ENCODE measurements around the gene ALDH18A1. TPM values are rescaled to one million over a fixed set of nuclear protein-coding genes. Genes with fewer than 3 reads are reported as not detected.

Gene ALDH18A1
- total RNA-seq, 1 experiment from 2014 or later = 87.6 TPM

DNA sequence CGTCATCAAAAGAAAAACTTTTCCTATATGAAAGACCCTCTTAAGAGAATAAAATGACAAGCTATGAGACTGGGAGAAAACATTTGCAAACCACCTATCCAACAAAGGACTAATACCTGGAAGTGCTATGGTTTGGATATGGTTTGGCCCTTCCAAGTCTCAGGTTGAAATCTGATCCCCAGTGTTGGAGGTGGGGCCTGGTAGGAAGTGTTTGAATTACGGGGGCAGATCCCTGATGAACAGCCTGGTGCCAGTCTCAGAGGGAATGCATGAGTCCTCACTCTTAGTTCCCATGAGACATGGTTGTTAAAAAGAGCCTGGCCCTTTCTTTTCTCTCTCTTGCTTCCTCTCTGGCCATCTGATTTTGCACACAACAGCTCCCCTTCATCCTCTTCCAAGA, 6.3 kb downstream of the ALDH18A1 start:
- Histone ChIP-seq H3K9me2 (ENCODE audit: insufficient read depth) (no peaks in the 10 kb centered on the region), H3K27ac (ENCODE audit: low read depth, low read length) (no peak overlapping the region), H3K79me2 (ENCODE audit: insufficient read depth, low read length) (peaks cover 64% of the 10 kb centered on the region), H3K9ac (ENCODE audit: low read length) (no peak overlapping the region), H3K4me2 (ENCODE audit: low read length) (no peak overlapping the region), H4K20me1 (ENCODE audit: insufficient read depth) (peaks cover 4% of the 10 kb centered on the region; the same call in 1 of the 2 replicates), H3K36me3 (ENCODE audit: control insufficient read depth in 1 of 2, insufficient read depth in 2 of 2, low read length in 2 of 2) (peaks cover 21 to 59% of the 10 kb centered on the region in 2 experiments), H3K9me3 (ENCODE audit: control insufficient read depth in 1 of 2, insufficient read depth in 1 of 2, low read depth in 1 of 2, low read length in 2 of 2) (no peaks in the 10 kb centered on the region; a peak in 1 of 4 replicates), H3K27me3 (ENCODE audit: insufficient read depth, low read length) (no peaks in the 10 kb centered on the region), H3K4me3 (replicated peaks in 1 of 2; ENCODE audit: low read depth in 1 of 2, low read length in 2 of 2) (no peak overlapping the region), H2AFZ (ENCODE audit: low read depth, low read length, poor library complexity, severe bottlenecking) (no peak overlapping the region), H3K4me1 (ENCODE audit: control insufficient read depth in 1 of 2, insufficient read depth in 2 of 2, low read length in 2 of 2) (peaks cover 0 to 2% of the 10 kb centered on the region in 2 experiments; a peak in 2 of 4 replicates)
- ChIA-PET CTCF (interaction anchor here (1.8 kb wide), 1 partner anchor 44 kb away, joined by 6 read pairs; the partner anchor contains the start of gene TCTN3), RAD21 (ENCODE audit: low non-redundant PET in 1 of 2, low total read pairs in 2 of 2, uncharacterized antibody in 2 of 2, unreplicated experiment in 2 of 2) (no interaction called here), POLR2A (no interaction called here)
- intact Hi-C loops (cut with micrococcal nuclease) = no loop called here
- no TSS peak for BruUV-seq (replicated peaks)
- DNase-seq (ENCODE audit: low read depth, low spot score) (no peak), ATAC-seq (no peak)
- TF ChIP-seq RAD21 (IDR thresholded peaks at IDR 0.05; ENCODE audit: low read depth) (no peak), TCF7L2 (IDR thresholded peaks at IDR 0.05; ENCODE audit: borderline replicate concordance, extremely low read depth, insufficient read depth, insufficient read length) (no peak), ELF1 (IDR thresholded peaks at IDR 0.05; ENCODE audit: borderline replicate concordance, low read depth) (no peak), POLR2A (IDR thresholded peaks at IDR 0.05; ENCODE audit: borderline replicate concordance, extremely low read depth, insufficient read depth, insufficient read length) (no peak), ZNF274 (IDR thresholded peaks at IDR 0.05; ENCODE audit: low read depth, low read length) (no peak), ZFX (IDR thresholded peaks at IDR 0.05) (no peak), POLR2AphosphoS5 (IDR thresholded peaks at IDR 0.05; ENCODE audit: low read depth, low read length) (no peak), EZH2 (IDR thresholded peaks at IDR 0.05) (no peak), EZH2phosphoT487 (IDR thresholded peaks at IDR 0.05; ENCODE audit: borderline replicate concordance) (no peak), MAX (IDR thresholded peaks at IDR 0.05) (no peak), YY1 (IDR thresholded peaks at IDR 0.05; ENCODE audit: extremely low read depth, insufficient replicate concordance, low read depth, low read length) (no peak), JUND (IDR thresholded peaks at IDR 0.05) (no peak), CEBPB (IDR thresholded peaks at IDR 0.05; ENCODE audit: low read depth) (no peak), FOSL1 (IDR thresholded peaks at IDR 0.05; ENCODE audit: low read depth) (no peak), SIN3A (IDR thresholded peaks at IDR 0.05; ENCODE audit: low read depth) (no peak), CBX3 (IDR thresholded peaks at IDR 0.05; ENCODE audit: low read depth) (no peak), SP1 (IDR thresholded peaks at IDR 0.05; ENCODE audit: low read depth) (no peak)
- TF ChIP-seq, protein P1, sequence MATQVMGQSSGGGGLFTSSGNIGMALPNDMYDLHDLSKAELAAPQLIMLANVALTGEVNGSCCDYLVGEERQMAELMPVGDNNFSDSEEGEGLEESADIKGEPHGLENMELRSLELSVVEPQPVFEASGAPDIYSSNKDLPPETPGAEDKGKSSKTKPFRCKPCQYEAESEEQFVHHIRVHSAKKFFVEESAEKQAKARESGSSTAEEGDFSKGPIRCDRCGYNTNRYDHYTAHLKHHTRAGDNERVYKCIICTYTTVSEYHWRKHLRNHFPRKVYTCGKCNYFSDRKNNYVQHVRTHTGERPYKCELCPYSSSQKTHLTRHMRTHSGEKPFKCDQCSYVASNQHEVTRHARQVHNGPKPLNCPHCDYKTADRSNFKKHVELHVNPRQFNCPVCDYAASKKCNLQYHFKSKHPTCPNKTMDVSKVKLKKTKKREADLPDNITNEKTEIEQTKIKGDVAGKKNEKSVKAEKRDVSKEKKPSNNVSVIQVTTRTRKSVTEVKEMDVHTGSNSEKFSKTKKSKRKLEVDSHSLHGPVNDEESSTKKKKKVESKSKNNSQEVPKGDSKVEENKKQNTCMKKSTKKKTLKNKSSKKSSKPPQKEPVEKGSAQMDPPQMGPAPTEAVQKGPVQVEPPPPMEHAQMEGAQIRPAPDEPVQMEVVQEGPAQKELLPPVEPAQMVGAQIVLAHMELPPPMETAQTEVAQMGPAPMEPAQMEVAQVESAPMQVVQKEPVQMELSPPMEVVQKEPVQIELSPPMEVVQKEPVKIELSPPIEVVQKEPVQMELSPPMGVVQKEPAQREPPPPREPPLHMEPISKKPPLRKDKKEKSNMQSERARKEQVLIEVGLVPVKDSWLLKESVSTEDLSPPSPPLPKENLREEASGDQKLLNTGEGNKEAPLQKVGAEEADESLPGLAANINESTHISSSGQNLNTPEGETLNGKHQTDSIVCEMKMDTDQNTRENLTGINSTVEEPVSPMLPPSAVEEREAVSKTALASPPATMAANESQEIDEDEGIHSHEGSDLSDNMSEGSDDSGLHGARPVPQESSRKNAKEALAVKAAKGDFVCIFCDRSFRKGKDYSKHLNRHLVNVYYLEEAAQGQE (IDR thresholded peaks at IDR 0.05; ENCODE audit: low read depth) = no peak
- TF ChIP-seq, protein P2, sequence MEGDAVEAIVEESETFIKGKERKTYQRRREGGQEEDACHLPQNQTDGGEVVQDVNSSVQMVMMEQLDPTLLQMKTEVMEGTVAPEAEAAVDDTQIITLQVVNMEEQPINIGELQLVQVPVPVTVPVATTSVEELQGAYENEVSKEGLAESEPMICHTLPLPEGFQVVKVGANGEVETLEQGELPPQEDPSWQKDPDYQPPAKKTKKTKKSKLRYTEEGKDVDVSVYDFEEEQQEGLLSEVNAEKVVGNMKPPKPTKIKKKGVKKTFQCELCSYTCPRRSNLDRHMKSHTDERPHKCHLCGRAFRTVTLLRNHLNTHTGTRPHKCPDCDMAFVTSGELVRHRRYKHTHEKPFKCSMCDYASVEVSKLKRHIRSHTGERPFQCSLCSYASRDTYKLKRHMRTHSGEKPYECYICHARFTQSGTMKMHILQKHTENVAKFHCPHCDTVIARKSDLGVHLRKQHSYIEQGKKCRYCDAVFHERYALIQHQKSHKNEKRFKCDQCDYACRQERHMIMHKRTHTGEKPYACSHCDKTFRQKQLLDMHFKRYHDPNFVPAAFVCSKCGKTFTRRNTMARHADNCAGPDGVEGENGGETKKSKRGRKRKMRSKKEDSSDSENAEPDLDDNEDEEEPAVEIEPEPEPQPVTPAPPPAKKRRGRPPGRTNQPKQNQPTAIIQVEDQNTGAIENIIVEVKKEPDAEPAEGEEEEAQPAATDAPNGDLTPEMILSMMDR (IDR thresholded peaks at IDR 0.05 in 2 of 3, conservative IDR thresholded peaks at IDR 0.05 in 1 of 3; ENCODE audit: borderline replicate concordance in 1 of 3, insufficient read depth in 1 of 3, low read depth in 2 of 3, low read length in 2 of 3) = no peak
- TF ChIP-seq, protein P3, sequence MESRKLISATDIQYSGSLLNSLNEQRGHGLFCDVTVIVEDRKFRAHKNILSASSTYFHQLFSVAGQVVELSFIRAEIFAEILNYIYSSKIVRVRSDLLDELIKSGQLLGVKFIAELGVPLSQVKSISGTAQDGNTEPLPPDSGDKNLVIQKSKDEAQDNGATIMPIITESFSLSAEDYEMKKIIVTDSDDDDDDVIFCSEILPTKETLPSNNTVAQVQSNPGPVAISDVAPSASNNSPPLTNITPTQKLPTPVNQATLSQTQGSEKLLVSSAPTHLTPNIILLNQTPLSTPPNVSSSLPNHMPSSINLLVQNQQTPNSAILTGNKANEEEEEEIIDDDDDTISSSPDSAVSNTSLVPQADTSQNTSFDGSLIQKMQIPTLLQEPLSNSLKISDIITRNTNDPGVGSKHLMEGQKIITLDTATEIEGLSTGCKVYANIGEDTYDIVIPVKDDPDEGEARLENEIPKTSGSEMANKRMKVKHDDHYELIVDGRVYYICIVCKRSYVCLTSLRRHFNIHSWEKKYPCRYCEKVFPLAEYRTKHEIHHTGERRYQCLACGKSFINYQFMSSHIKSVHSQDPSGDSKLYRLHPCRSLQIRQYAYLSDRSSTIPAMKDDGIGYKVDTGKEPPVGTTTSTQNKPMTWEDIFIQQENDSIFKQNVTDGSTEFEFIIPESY (IDR thresholded peaks at IDR 0.05; ENCODE audit: extremely low read depth, insufficient replicate concordance, low read length) = no peak
